ENCODE data around the gene SNAPC4.
A peak's percentile ranks its signal among the peaks of the same experiment; 100 is the strongest.
"Not testable (repeated sequence)": the region's sequence is repeated elsewhere in the genome, so short reads cannot be mapped to it uniquely, and the experiment has no call there.

SNAPC4 gene

GRCh38 chr9:136358016-136358415 lies 42.0 kb downstream of the SNAPC4 start:
- no peak for DNase-seq (ENCODE audit: low spot score)

DNA sequence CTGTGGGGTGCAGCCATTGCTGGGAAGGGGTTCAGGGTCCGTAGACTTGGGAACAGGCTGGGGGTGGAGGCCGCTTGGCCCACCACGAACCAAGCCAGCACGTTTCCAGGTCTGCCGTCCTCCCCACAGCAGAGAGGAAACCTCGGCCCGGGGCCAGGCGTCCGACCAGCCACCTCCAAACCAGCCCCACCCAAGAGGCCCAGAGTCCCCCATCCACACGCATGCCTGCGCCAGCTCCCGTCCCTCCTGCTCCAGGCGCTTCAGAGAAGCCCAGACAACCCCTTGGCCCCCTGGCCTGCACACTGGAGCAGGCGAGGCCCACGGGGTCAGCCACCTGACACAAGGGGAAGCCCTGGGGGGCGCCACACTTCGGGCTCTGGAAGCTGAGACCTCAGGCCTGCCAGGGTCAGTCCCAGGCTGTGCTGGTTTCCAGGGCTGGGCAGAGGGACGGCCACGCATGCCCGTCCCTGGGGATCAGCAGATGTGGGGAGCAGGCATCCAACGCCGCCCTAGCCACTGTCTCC lies 42.7 kb downstream of the SNAPC4 start:
- DNase-seq (ENCODE audit: low spot score): no peak

- no peak for DNase-seq (ENCODE audit: low spot score)
Observed at GRCh38 chr9:136355616-136356557, 44.1 kb downstream of the SNAPC4 start.

GRCh38 chr9:136354592-136355085 lies 45.3 kb downstream of the SNAPC4 start:
- DNase-seq (ENCODE audit: low spot score): no peak

GRCh38 chr9:136353757-136354488 lies 46.0 kb downstream of the SNAPC4 start:
- DNase-seq (ENCODE audit: low spot score): no peak

GRCh38 chr9:136353088-136353487 lies 46.9 kb downstream of the SNAPC4 start:
- no peak for DNase-seq (ENCODE audit: low spot score)

- DNase-seq (ENCODE audit: low spot score): peak; percentile 45
Observed at GRCh38 chr9:136352682-136353081, 47.3 kb downstream of the SNAPC4 start.

DNA sequence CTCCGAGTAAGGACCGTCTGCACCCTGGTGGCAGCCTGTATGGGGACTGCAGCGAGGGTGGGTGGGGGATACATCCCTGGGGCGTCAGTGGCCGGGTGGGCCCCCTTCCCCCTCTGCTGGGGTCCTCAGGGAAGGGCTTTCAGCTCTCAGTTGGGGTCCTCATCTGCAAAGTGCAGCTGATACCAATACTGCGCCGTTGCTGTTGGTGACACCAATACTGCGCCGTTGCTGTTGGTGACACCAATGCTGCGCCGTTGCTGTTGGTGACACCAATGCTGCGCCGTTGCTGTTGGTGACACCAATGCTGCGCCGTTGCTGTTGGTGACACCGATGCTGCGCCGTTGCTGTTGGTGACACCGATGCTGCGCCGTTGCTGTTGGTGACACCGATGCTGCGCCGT lies 48.1 kb downstream of the SNAPC4 start:
- not testable (repeated sequence) for DNase-seq (ENCODE audit: low spot score)

GRCh38 chr9:136351252-136351800 lies 48.6 kb downstream of the SNAPC4 start:
- no peak for DNase-seq (ENCODE audit: low spot score)
